Measurements from ENCODE around the gene THSD4.

THSD4 gene

DNA sequence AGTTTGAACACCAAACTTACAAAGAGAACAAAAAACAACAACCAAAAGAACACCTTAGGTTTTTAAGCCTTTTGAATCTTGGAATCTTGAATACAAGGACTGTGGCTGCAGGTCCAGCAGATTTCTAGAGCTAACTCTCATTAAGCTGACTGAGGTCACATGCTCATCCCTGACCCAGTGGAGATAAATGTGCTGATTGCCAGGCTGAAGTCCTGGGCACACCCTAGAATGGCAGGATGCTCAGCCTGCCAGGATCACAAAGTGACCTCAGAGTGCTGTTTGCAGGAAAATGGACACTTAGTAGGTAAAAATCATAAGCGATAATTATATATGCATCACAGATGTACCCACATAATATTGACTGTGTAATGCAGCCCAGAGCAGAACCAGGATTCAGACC lies 449.7 kb downstream of the THSD4 start:
- Histone ChIP-seq H3K36me3 (ENCODE audit: control insufficient read depth in 2 of 2, insufficient read depth in 2 of 2, low read length in 2 of 2) (no peaks in the 10 kb centered on the region), H3K27ac (ENCODE audit: low read length) (no peak overlapping the region), H3K27me3 (ENCODE audit: control insufficient read depth in 1 of 2, insufficient read depth in 2 of 2, low read length in 2 of 2) (no peaks in the 10 kb centered on the region), H3K4me1 (ENCODE audit: control insufficient read depth, insufficient read depth, low read length) (no peaks in the 10 kb centered on the region), H3K4me3 (ENCODE audit: low read length in 2 of 2) (no peak overlapping the region), H3K9me3 (ENCODE audit: control insufficient read depth in 2 of 2, low read length in 2 of 2) (no peaks in the 10 kb centered on the region), H3K9ac (ENCODE audit: low read length in 2 of 2) (no peak overlapping the region)

- Histone ChIP-seq H3K36me3 (ENCODE audit: control insufficient read depth in 2 of 2, insufficient read depth in 2 of 2, low read length in 2 of 2) (no peaks in the 10 kb centered on the region), H3K9me3 (ENCODE audit: control insufficient read depth in 2 of 2, low read length in 2 of 2) (no peaks in the 10 kb centered on the region), H3K27ac (ENCODE audit: low read length) (no peak overlapping the region), H3K9ac (ENCODE audit: low read length in 2 of 2) (no peak overlapping the region), H3K4me3 (ENCODE audit: low read length in 2 of 2) (no peak overlapping the region), H3K27me3 (ENCODE audit: control insufficient read depth in 1 of 2, insufficient read depth in 2 of 2, low read length in 2 of 2) (no peaks in the 10 kb centered on the region), H3K4me1 (ENCODE audit: control insufficient read depth, insufficient read depth, low read length) (no peaks in the 10 kb centered on the region)
These were observed 450.4 kb downstream of the THSD4 start for GRCh38 chr15:71565631-71566160.

DNA sequence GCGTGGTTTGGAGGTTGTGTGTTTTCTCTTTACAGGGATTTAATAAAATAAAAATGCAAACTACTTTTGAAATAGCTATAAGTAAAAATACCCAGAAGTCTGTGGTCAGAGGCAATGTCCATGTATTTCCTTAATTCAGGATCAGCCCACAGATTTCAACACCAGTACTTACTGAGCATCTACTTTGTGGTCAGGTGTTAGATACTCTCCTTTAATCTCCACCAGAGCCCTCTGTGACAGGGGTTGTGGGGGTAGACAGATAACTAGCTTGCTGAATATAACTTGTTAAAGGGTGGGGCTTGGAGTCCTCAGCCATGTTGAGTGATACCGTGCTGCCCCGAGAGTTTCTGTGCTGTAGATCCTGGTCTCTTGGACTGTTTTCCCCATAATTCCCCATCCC lies 451.0 kb downstream of the THSD4 start:
- Histone ChIP-seq H3K4me3 (ENCODE audit: low read length in 2 of 2) (no peak overlapping the region), H3K36me3 (ENCODE audit: control insufficient read depth in 2 of 2, insufficient read depth in 2 of 2, low read length in 2 of 2) (no peaks in the 10 kb centered on the region), H3K9me3 (ENCODE audit: control insufficient read depth in 2 of 2, low read length in 2 of 2) (no peaks in the 10 kb centered on the region), H3K27ac (ENCODE audit: low read length) (no peak overlapping the region), H3K9ac (ENCODE audit: low read length in 2 of 2) (no peak overlapping the region), H3K4me1 (ENCODE audit: control insufficient read depth, insufficient read depth, low read length) (no peaks in the 10 kb centered on the region), H3K27me3 (ENCODE audit: control insufficient read depth in 1 of 2, insufficient read depth in 2 of 2, low read length in 2 of 2) (no peaks in the 10 kb centered on the region)

DNA sequence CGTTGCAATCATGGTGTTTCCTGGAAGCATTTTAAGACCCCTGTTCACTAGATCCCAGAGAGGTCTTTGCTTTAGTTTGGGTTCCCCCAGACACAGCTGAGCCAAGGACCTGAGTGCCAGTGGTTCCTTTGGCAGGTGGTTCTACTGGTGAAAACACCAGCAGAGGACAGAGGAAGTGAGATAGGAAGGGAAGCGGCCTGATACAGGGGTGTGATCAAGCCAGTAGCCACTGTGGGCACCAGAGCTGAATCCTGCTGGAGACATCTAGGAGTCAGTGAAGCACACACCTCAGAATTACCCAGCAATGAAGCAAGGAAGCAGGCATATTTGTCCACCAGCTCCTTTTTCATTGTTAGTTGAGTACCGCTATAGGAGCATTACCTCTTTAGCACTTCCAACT lies 451.9 kb downstream of the THSD4 start:
- no peak overlapping the region for H3K9ac ChIP-seq (ENCODE audit: low read length in 2 of 2)
- no peaks in the 10 kb centered on the region for H3K4me1 ChIP-seq (ENCODE audit: control insufficient read depth, insufficient read depth, low read length)
- H3K27ac ChIP-seq (ENCODE audit: low read length), result no peak overlapping the region
- H3K4me3 ChIP-seq (ENCODE audit: low read length in 2 of 2), result no peak overlapping the region
- H3K36me3 ChIP-seq (ENCODE audit: control insufficient read depth in 2 of 2, insufficient read depth in 2 of 2, low read length in 2 of 2), result no peaks in the 10 kb centered on the region
- no peaks in the 10 kb centered on the region for H3K9me3 ChIP-seq (ENCODE audit: control insufficient read depth in 2 of 2, low read length in 2 of 2)
- no peaks in the 10 kb centered on the region for H3K27me3 ChIP-seq (ENCODE audit: control insufficient read depth in 1 of 2, insufficient read depth in 2 of 2, low read length in 2 of 2)

DNA sequence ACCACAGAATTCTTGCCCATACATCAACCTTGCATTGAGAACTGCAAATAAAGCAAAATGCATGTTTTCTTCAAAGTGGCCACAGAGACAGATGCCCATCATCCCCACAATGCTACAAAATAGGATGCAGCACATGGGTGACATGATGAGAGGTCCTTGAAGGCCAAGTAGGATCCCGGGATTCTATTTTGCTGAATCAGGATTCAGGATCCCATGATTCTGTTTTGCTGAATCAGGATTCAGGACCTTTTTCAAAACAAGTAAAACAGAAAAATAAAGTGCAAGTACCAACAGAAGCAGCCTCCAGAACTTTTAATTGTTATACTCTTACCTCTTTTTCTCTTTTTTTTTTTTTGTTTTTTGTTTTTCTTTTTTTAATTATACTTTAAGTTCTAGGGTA lies 453.0 kb downstream of the THSD4 start:
- H3K27me3 ChIP-seq (ENCODE audit: control insufficient read depth in 1 of 2, insufficient read depth in 2 of 2, low read length in 2 of 2), result no peaks in the 10 kb centered on the region
- H3K36me3 ChIP-seq (ENCODE audit: control insufficient read depth in 2 of 2, insufficient read depth in 2 of 2, low read length in 2 of 2), result no peaks in the 10 kb centered on the region
- no peak overlapping the region for H3K9ac ChIP-seq (ENCODE audit: low read length in 2 of 2)
- no peak overlapping the region for H3K27ac ChIP-seq (ENCODE audit: low read length)
- H3K9me3 ChIP-seq (ENCODE audit: control insufficient read depth in 2 of 2, low read length in 2 of 2), result no peaks in the 10 kb centered on the region
- no peak overlapping the region for H3K4me3 ChIP-seq (ENCODE audit: low read length in 2 of 2)
- H3K4me1 ChIP-seq (ENCODE audit: control insufficient read depth, insufficient read depth, low read length), result no peaks in the 10 kb centered on the region

GRCh38 chr15:71570736-71571135 lies 455.5 kb downstream of the THSD4 start:
- Histone ChIP-seq H3K4me3 (ENCODE audit: low read length in 2 of 2) (no peak overlapping the region), H3K9me3 (ENCODE audit: control insufficient read depth in 2 of 2, low read length in 2 of 2) (no peaks in the 10 kb centered on the region), H3K27ac (ENCODE audit: low read length) (no peak overlapping the region), H3K27me3 (ENCODE audit: control insufficient read depth in 1 of 2, insufficient read depth in 2 of 2, low read length in 2 of 2) (no peaks in the 10 kb centered on the region), H3K9ac (ENCODE audit: low read length in 2 of 2) (no peak overlapping the region), H3K4me1 (ENCODE audit: control insufficient read depth, insufficient read depth, low read length) (no peaks in the 10 kb centered on the region), H3K36me3 (ENCODE audit: control insufficient read depth in 2 of 2, insufficient read depth in 2 of 2, low read length in 2 of 2) (no peaks in the 10 kb centered on the region)

- no peaks in the 10 kb centered on the region for H3K9me3 ChIP-seq (ENCODE audit: control insufficient read depth in 2 of 2, low read length in 2 of 2)
- H3K36me3 ChIP-seq (ENCODE audit: control insufficient read depth in 2 of 2, insufficient read depth in 2 of 2, low read length in 2 of 2), result no peaks in the 10 kb centered on the region
- no peaks in the 10 kb centered on the region for H3K27me3 ChIP-seq (ENCODE audit: control insufficient read depth in 1 of 2, insufficient read depth in 2 of 2, low read length in 2 of 2)
- no peaks in the 10 kb centered on the region for H3K4me1 ChIP-seq (ENCODE audit: control insufficient read depth, insufficient read depth, low read length)
- no peak overlapping the region for H3K9ac ChIP-seq (ENCODE audit: low read length in 2 of 2)
- H3K4me3 ChIP-seq (ENCODE audit: low read length in 2 of 2), result no peak overlapping the region
- H3K27ac ChIP-seq (ENCODE audit: low read length), result no peak overlapping the region
These were observed 456.4 kb downstream of the THSD4 start for GRCh38 chr15:71571641-71572040.

DNA sequence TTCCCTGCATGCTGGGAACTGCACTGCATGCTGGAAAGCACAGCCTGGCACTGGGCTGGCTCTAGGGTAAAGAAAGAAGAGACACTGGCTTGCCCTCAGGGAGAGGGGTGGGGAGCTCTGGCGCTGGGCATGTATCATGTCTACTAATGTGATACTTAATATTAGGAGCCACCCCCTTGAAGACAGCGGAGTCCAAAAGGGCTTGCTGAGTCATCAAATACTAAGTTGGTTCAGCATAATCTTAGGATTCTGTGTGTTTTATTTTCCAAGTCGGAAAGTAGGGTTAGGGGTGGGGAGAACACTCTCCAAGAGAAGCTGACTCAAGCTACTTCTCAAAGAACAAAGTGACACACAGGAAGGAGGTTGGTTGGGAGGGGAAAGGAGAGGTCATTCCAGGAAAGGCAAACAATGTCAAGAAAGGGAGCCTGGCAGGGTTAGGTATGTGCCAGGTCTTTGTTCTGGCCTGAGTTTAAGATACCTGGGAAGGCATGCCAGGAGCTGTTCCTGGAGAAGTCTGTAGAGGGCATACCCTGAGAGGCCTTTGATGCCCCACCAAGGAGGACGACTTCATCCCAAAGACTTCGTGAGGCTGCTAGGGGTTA lies 457.3 kb downstream of the THSD4 start:
- Histone ChIP-seq H3K4me3 (ENCODE audit: low read length in 2 of 2) (no peak overlapping the region), H3K27ac (ENCODE audit: low read length) (no peak overlapping the region), H3K27me3 (ENCODE audit: control insufficient read depth in 1 of 2, insufficient read depth in 2 of 2, low read length in 2 of 2) (no peaks in the 10 kb centered on the region), H3K36me3 (ENCODE audit: control insufficient read depth in 2 of 2, insufficient read depth in 2 of 2, low read length in 2 of 2) (no peaks in the 10 kb centered on the region), H3K4me1 (ENCODE audit: control insufficient read depth, insufficient read depth, low read length) (no peaks in the 10 kb centered on the region), H3K9me3 (ENCODE audit: control insufficient read depth in 2 of 2, low read length in 2 of 2) (no peaks in the 10 kb centered on the region), H3K9ac (ENCODE audit: low read length in 2 of 2) (no peak overlapping the region)

GRCh38 chr15:71573599-71573998 lies 458.3 kb downstream of the THSD4 start:
- H3K27me3 ChIP-seq (ENCODE audit: control insufficient read depth in 1 of 2, insufficient read depth in 2 of 2, low read length in 2 of 2), result no peaks in the 10 kb centered on the region
- H3K27ac ChIP-seq (ENCODE audit: low read length), result no peak overlapping the region
- no peaks in the 10 kb centered on the region for H3K9me3 ChIP-seq (ENCODE audit: control insufficient read depth in 2 of 2, low read length in 2 of 2)
- no peak overlapping the region for H3K4me3 ChIP-seq (ENCODE audit: low read length in 2 of 2)
- no peaks in the 10 kb centered on the region for H3K36me3 ChIP-seq (ENCODE audit: control insufficient read depth in 2 of 2, insufficient read depth in 2 of 2, low read length in 2 of 2)
- H3K4me1 ChIP-seq (ENCODE audit: control insufficient read depth, insufficient read depth, low read length), result no peaks in the 10 kb centered on the region
- no peak overlapping the region for H3K9ac ChIP-seq (ENCODE audit: low read length in 2 of 2)

DNA sequence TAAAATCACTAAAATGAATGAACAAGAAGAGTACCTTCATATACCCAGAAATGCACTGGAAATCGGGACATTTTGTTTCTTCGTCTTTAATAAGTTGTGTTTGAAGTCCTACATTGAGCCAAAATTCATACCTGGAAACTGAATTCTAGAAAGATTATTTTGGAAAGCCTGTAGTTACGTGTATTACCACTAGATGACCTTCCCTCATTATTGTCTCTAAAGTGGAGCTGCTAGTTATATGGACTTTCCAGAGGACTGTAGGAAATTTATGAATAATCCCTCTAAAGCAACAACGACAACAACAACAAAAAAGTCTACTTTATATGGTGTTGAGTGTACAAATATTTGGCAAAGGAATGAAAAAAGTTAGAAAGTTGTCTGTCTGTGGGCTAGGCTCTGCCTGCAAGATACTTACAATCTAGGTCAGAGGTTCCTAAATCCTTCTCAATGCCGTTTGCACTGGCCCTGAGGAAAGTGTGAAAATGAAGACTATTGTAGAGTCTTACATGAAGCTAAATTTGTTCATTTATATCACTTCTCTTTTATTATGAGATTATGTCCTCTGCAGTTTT lies 460.3 kb downstream of the THSD4 start:
- Histone ChIP-seq H3K9ac (ENCODE audit: low read length in 2 of 2) (no peak overlapping the region), H3K27me3 (ENCODE audit: control insufficient read depth in 1 of 2, insufficient read depth in 2 of 2, low read length in 2 of 2) (no peaks in the 10 kb centered on the region), H3K9me3 (ENCODE audit: control insufficient read depth in 2 of 2, low read length in 2 of 2) (no peaks in the 10 kb centered on the region), H3K36me3 (ENCODE audit: control insufficient read depth in 2 of 2, insufficient read depth in 2 of 2, low read length in 2 of 2) (no peaks in the 10 kb centered on the region), H3K4me1 (ENCODE audit: control insufficient read depth, insufficient read depth, low read length) (no peaks in the 10 kb centered on the region), H3K4me3 (ENCODE audit: low read length in 2 of 2) (no peak overlapping the region), H3K27ac (ENCODE audit: low read length) (no peak overlapping the region)

GRCh38 chr15:71577071-71577470 lies 461.8 kb downstream of the THSD4 start:
- Histone ChIP-seq H3K9ac (ENCODE audit: low read length in 2 of 2) (no peak overlapping the region), H3K4me3 (ENCODE audit: low read length in 2 of 2) (no peak overlapping the region), H3K4me1 (ENCODE audit: control insufficient read depth, insufficient read depth, low read length) (no peaks in the 10 kb centered on the region), H3K27me3 (ENCODE audit: control insufficient read depth in 1 of 2, insufficient read depth in 2 of 2, low read length in 2 of 2) (no peaks in the 10 kb centered on the region), H3K27ac (ENCODE audit: low read length) (no peak overlapping the region), H3K9me3 (ENCODE audit: control insufficient read depth in 2 of 2, low read length in 2 of 2) (no peaks in the 10 kb centered on the region), H3K36me3 (ENCODE audit: control insufficient read depth in 2 of 2, insufficient read depth in 2 of 2, low read length in 2 of 2) (no peaks in the 10 kb centered on the region)

Data from stomach smooth muscle (tissue), 2 donors.